NT2/D1 (cell line): ENCODE measurements around the gene HOXA3.

Experiments used
- DNase-seq: peaks from one replicate; pipeline ENCODE4 v3.0.0-alpha.2; 2011; ENCODE audit warnings: low read depth, low spot score
- H3K27me3 ChIP-seq: 2 replicates; pipeline ENCODE4 v1.6.0; 2011; ENCODE audit warnings: mild to moderate bottlenecking; ENCODE audit not compliant: insufficient read length, insufficient read depth
- H3K36me3 ChIP-seq: 2 replicates; pipeline ENCODE4 v1.6.1; 2011; ENCODE audit warnings: mild to moderate bottlenecking, low read length, mixed read lengths; ENCODE audit not compliant: insufficient read depth, insufficient read length
- H3K4me1 ChIP-seq: 2 replicates; pipeline ENCODE4 v1.5.1; 2011; ENCODE audit not compliant: insufficient read depth, insufficient read length
- H3K4me3 ChIP-seq: 2 replicates; pipeline ENCODE4 v1.5.1; 2011; ENCODE audit warnings: low read depth; ENCODE audit not compliant: insufficient read length
- H3K9ac ChIP-seq: 2 replicates; pipeline ENCODE4 v1.6.0; 2011; ENCODE audit warnings: low read depth; ENCODE audit not compliant: insufficient read length
- H3K9me3 ChIP-seq: 2 replicates; pipeline ENCODE4 v1.5.1; 2011; ENCODE audit warnings: mild to moderate bottlenecking, low read length; ENCODE audit not compliant: insufficient read depth
- SUZ12 ChIP-seq: IDR thresholded peaks from 2 replicates; pipeline ENCODE4 v1.6.1; 2011; ENCODE audit not compliant: insufficient read length, insufficient read depth; ENCODE audit errors: extremely low read depth
- YY1 ChIP-seq: IDR thresholded peaks from 2 replicates; pipeline ENCODE4 v1.6.1; 2011; ENCODE audit not compliant: insufficient read length, insufficient read depth
- ZNF274 ChIP-seq: IDR thresholded peaks from 2 replicates; pipeline ENCODE4 v1.6.1; 2011; ENCODE audit warnings: mild to moderate bottlenecking, low read depth, low read length

Gene HOXA3

GRCh38 chr7:27101171-27101956 lies 51.0 kb downstream of the HOXA3 start:
- Histone ChIP-seq H3K9ac (no peak overlapping the region), H3K36me3 (peaks cover 9% of the 10 kb centered on the region), H3K4me3 (no peak overlapping the region), H3K27me3 (peaks cover 100% of the 10 kb centered on the region), H3K9me3 (no peaks in the 10 kb centered on the region), H3K4me1 (peaks cover 5% of the 10 kb centered on the region)
- TF ChIP-seq SUZ12 (peak; percentile 37), YY1 (peak; percentile 57), ZNF274 (no peak)
- DNase-seq, result no peak

GRCh38 chr7:27100694-27101170 lies 51.7 kb downstream of the HOXA3 start:
- TF ChIP-seq SUZ12, result peak; percentile 69
- TF ChIP-seq ZNF274, result no peak
- no peak for DNase-seq
- no peaks in the 10 kb centered on the region for H3K9me3 ChIP-seq
- H3K9ac ChIP-seq, result no peak overlapping the region
- H3K27me3 ChIP-seq, result peaks cover 96% of the 10 kb centered on the region
- H3K36me3 ChIP-seq, result peaks cover 9% of the 10 kb centered on the region
- H3K4me1 ChIP-seq, result peaks cover 5% of the 10 kb centered on the region
- no peak overlapping the region for H3K4me3 ChIP-seq

GRCh38 chr7:27099453-27100370 lies 52.7 kb downstream of the HOXA3 start:
- H3K4me3 ChIP-seq, result no peak overlapping the region
- TF ChIP-seq SUZ12 (no peak), ZNF274 (no peak), YY1 (no peak)
- no peak overlapping the region for H3K9ac ChIP-seq
- H3K36me3 ChIP-seq, result peaks cover 9% of the 10 kb centered on the region
- H3K4me1 ChIP-seq, result peaks cover 5% of the 10 kb centered on the region
- H3K27me3 ChIP-seq, result peaks cover 96% of the 10 kb centered on the region
- H3K9me3 ChIP-seq, result no peaks in the 10 kb centered on the region
- DNase-seq, result no peak

- peaks cover 9% of the 10 kb centered on the region for H3K36me3 ChIP-seq
- peaks cover 8% of the 10 kb centered on the region for H3K4me1 ChIP-seq
- DNase-seq, result no peak
- H3K27me3 ChIP-seq, result peaks cover 96% of the 10 kb centered on the region
- H3K9ac ChIP-seq, result peak overlapping the region; percentile 27
- H3K9me3 ChIP-seq, result no peaks in the 10 kb centered on the region
- H3K4me3 ChIP-seq, result peak overlapping the region; percentile 9
- TF ChIP-seq SUZ12 (no peak), YY1 (no peak), ZNF274 (no peak)
These were observed 53.6 kb downstream of the HOXA3 start for GRCh38 chr7:27098578-27099451.

- H3K4me3 ChIP-seq, result peak overlapping the region; percentile 9
- H3K4me1 ChIP-seq, result peaks cover 8% of the 10 kb centered on the region
These were observed 54.5 kb downstream of the HOXA3 start for GRCh38 chr7:27097686-27098577.

More at GRCh38 chr7:27097686-27098577, 54.5 kb downstream of the HOXA3 start:
- Histone ChIP-seq H3K9me3 (no peaks in the 10 kb centered on the region), H3K36me3 (peaks cover 9% of the 10 kb centered on the region), H3K27me3 (peaks cover 96% of the 10 kb centered on the region), H3K9ac (peak overlapping the region; percentile 46)
- DNase-seq, result no peak
- TF ChIP-seq YY1 (no peak), ZNF274 (no peak), SUZ12 (no peak)
